Common myeloid progenitor, CD34-positive (primary cell): ENCODE measurements around the gene SPTAN1.

ENCODE experiments used
- CTCF ChIA-PET: fragments of 350-600 bp; sonication (Branson Sonifier 250); formaldehyde crosslinking; loops from one replicate; lab custom pipeline; 2021; ENCODE audit warnings: antibody characterized with exemption; lab: Charles Lee
- POLR2A ChIA-PET: fragments of 350-600 bp; sonication (Branson Sonifier 250); formaldehyde crosslinking; loops from one replicate; lab custom pipeline; 2021; ENCODE audit warnings: antibody characterized with exemption; lab: Charles Lee
- DNase-seq, 3 donors: peaks; one replicate each; pipeline versions ENCODE4 v3.0.0 to v3.0.0-alpha.2; 2013
- H3K27ac ChIP-seq, 2 experiments: 1 replicate in 1 of 2; 2 replicates in 1 of 2; pipeline ENCODE4 v1.7.0; 2013; ENCODE audit warnings: inconsistent platforms in 2 of 2, low read length in 2 of 2, mild to moderate bottlenecking in 2 of 2, low read depth in 1 of 2, moderate library complexity in 1 of 2; ENCODE audit not compliant: severe bottlenecking in 2 of 2, insufficient read depth in 1 of 2, poor library complexity in 1 of 2
- H3K27me3 ChIP-seq, 5 experiments: replicated peaks in 2 of 5; 1 replicate in 3 of 5; 2 replicates in 2 of 5; pipeline versions ENCODE4 v1.6.1 to v1.7.0; 2013; ENCODE audit warnings: low read length in 4 of 5, mild to moderate bottlenecking in 2 of 5, moderate library complexity in 2 of 5, inconsistent platforms in 1 of 5; ENCODE audit not compliant: insufficient read depth in 5 of 5, control insufficient read depth in 4 of 5
- H3K36me3 ChIP-seq, 4 experiments: 1 replicate in 2 of 4; 2 replicates in 2 of 4; pipeline versions ENCODE4 v1.6.1 to v1.7.0; 2013; ENCODE audit warnings: low read length in 3 of 4, control low read depth in 1 of 4, mild to moderate bottlenecking in 1 of 4; ENCODE audit not compliant: control insufficient read depth in 4 of 4, insufficient read depth in 4 of 4
- H3K4me1 ChIP-seq, 4 experiments: 1 replicate in 3 of 4; 2 replicates in 1 of 4; pipeline versions ENCODE4 v1.6.1 to v1.7.1; 2013; ENCODE audit warnings: low read length in 3 of 4, mild to moderate bottlenecking in 3 of 4, control low read depth in 1 of 4, inconsistent platforms in 1 of 4, moderate library complexity in 1 of 4; ENCODE audit not compliant: control insufficient read depth in 4 of 4, insufficient read depth in 4 of 4; ENCODE audit errors: control extremely low read depth in 1 of 4
- H3K4me3 ChIP-seq, 7 experiments: 1 replicate in 4 of 7; 2 replicates in 3 of 7; pipeline versions ENCODE4 v1.5.1 to v1.7.0; 2013; ENCODE audit warnings: mild to moderate bottlenecking in 7 of 7, low read length in 6 of 7, moderate library complexity in 6 of 7, inconsistent platforms in 2 of 7, low read depth in 2 of 7, control low read depth in 1 of 7; ENCODE audit not compliant: insufficient read depth in 4 of 7, control insufficient read depth in 1 of 7; ENCODE audit errors: extremely low read depth in 1 of 7
- H3K9me3 ChIP-seq, 5 experiments: 1 replicate in 4 of 5; 2 replicates in 1 of 5; pipeline versions ENCODE4 v1.6.1 to v1.7.1; 2013; ENCODE audit warnings: low read length in 4 of 5, mild to moderate bottlenecking in 2 of 5, inconsistent platforms in 1 of 5, low read depth in 1 of 5, moderate library complexity in 1 of 5; ENCODE audit not compliant: control insufficient read depth in 4 of 5, insufficient read depth in 2 of 5; ENCODE audit errors: control extremely low read depth in 1 of 5
- WGBS: methylation state at CpG from one replicate; pipeline ENCODE4 v1.1.5; 2013; ENCODE audit not compliant: insufficient coverage; 5-methylcytosine and 5-hydroxymethylcytosine counted together

SPTAN1 gene

DNA sequence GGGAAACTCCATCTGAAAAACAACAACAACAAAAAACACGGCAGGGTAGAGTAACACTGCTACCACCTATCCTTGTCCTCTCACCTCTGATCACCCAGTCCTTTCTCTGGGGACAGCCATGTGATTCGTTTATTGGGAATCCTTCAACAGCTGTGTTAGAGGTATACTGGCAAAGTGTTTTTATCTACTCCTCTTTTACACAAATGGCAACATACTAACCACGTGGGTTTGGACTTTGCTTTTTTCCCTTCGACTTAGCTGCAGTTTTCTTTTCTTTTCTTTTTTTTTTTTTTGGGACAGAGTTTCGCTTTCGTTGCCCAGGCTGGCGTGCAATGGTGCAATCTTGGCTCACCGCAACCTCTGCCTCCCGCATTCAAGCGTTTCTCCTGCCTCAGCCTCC, 125.4 kb downstream of the SPTAN1 start:
- Histone ChIP-seq H3K27me3 (no peaks in the 10 kb centered on the region), H3K4me1 (peaks cover 0 to 1% (median 0%) of the 10 kb centered on the region in 4 experiments), H3K9me3 (no peaks in the 10 kb centered on the region), H3K36me3 (peaks cover 0 to 5% (median 3%) of the 10 kb centered on the region in 4 experiments), H3K27ac (no peak overlapping the region), H3K4me3 (no peak overlapping the region)
- CTCF ChIA-PET: no interaction called here
- WGBS: 100% methylated on average over 1 of the region's 10 CpGs
- POLR2A ChIA-PET: interaction anchor here (0.6 kb wide), 1 partner anchor 19 kb away, joined by 3 read pairs; no protein-coding TSS in a partner anchor
- DNase-seq: no peak
